Peyer's patch (tissue), 4 donors: ENCODE measurements around the gene PIP5KL1. TPM values are rescaled to one million over a fixed set of nuclear protein-coding genes. Genes with fewer than 3 reads are reported as not detected.

ENCODE experiments used
- DNase-seq, 3 donors: peaks; one replicate each; pipeline ENCODE4 v3.0.0-alpha.2; 2017 to 2019
- H3K27ac ChIP-seq, 4 donors: fragments of 200-600 bp; sonication (generic); one replicate each; pipeline ENCODE4 v1.5.1; 2016 to 2019
- H3K27me3 ChIP-seq, 2 donors: fragments of 200-600 bp; sonication (generic); one replicate each; pipeline ENCODE4 v1.5.1; 2019
- H3K36me3 ChIP-seq, 3 donors: fragments of 200-600 bp; sonication (generic); one replicate each; pipeline ENCODE4 v1.5.1; 2016 to 2019
- H3K4me1 ChIP-seq, 4 donors: fragments of 200-600 bp; sonication (generic); one replicate each; pipeline ENCODE4 v1.5.1; 2016 to 2019
- H3K4me3 ChIP-seq, 4 donors: fragments of 200-600 bp; sonication (generic); 1 replicate in 3 of 4; 2 replicates in 1 of 4; pipeline ENCODE4 v1.5.1; 2016 to 2019; ENCODE audit warnings: mild to moderate bottlenecking in 1 of 4
- H3K9me3 ChIP-seq, 4 donors: fragments of 200-600 bp; sonication (generic); one replicate each; pipeline ENCODE4 v1.5.1; 2016 to 2019; ENCODE audit warnings: mild to moderate bottlenecking in 1 of 4
- CTCF ChIP-seq, 6 experiments: fragments of 450-650 bp in 4 of 6; fragments of 200-600 bp in 2 of 6; sonication (generic) in 1 of 6; IDR thresholded peaks; one replicate each; pipeline ENCODE4 v1.5.1; 2017 to 2019; ENCODE audit warnings: antibody characterized with exemption in 6 of 6, mild to moderate bottlenecking in 3 of 6, moderate library complexity in 1 of 6
- POLR2A ChIP-seq, 2 donors: fragments of 450-650 bp; IDR thresholded peaks; one replicate each; pipeline ENCODE4 v1.5.1; 2017; ENCODE audit warnings: antibody characterized with exemption in 2 of 2, mild to moderate bottlenecking in 2 of 2, moderate library complexity in 2 of 2
- total RNA-seq, 4 donors: library from RNA; depleted of rRNA; stranded (reverse); fragments of >200 nt; gene quantifications; one replicate each; pipeline ENCODE4 v1.1.0, GENCODE V29; 2016

Gene PIP5KL1
- total RNA-seq, 4 donors from 2014 or later = 2.5 TPM; not detected in 3

- peaks cover 0 to 18% (median 0%) of the 10 kb centered on the region in 4 donors for H3K4me1 ChIP-seq
- H3K27ac ChIP-seq = no peak overlapping the region
- no peak for TF ChIP-seq CTCF (IDR thresholded peaks at IDR 0.05)
- TF ChIP-seq POLR2A (IDR thresholded peaks at IDR 0.05) = no peak
- H3K36me3 ChIP-seq = no peaks in the 10 kb centered on the region
- H3K27me3 ChIP-seq = no peaks in the 10 kb centered on the region
- no peaks in the 10 kb centered on the region for H3K9me3 ChIP-seq
- no peak for DNase-seq
- no peak overlapping the region for H3K4me3 ChIP-seq
Measured at GRCh38 chr9:127870887-127871286, 59.7 kb downstream of the PIP5KL1 start.

Other genes with a start within 250 kb of the PIP5KL1 start
- gene CFAP157, start 223.8 kb downstream of the PIP5KL1 start, total RNA-seq = under 1 TPM in 1 of 4 donors, not detected in 3; 0.27 TPM
- gene PTRH1, start 215.1 kb downstream of the PIP5KL1 start, total RNA-seq = 10 to 100 TPM in 1 of 4 donors, 1 to 10 TPM in 2, not detected in 1; 5.2 to 14.9 (median 7.9) TPM
- gene TTC16, start 214.7 kb downstream of the PIP5KL1 start, total RNA-seq = not detected
- gene TOR2A, start 195.5 kb downstream of the PIP5KL1 start, total RNA-seq = 10 to 100 TPM; 26.4 to 70.9 (median 35.4) TPM
- gene SH2D3C, start 152.1 kb downstream of the PIP5KL1 start, total RNA-seq = 10 to 100 TPM in 1 of 4 donors, 1 to 10 TPM in 3; 1.4 to 22.3 (median 4.1) TPM
- 100 to 1,000 TPM in 1 of 4 donors, 10 to 100 TPM in 3; 53.6 to 116 (median 83.9) TPM for gene CDK9, start 144.7 kb downstream of the PIP5KL1 start, total RNA-seq
- 100 to 1,000 TPM in 1 of 4 donors, 10 to 100 TPM in 3; 46.1 to 105 (median 71.5) TPM for gene FPGS, start 127.9 kb downstream of the PIP5KL1 start, total RNA-seq
- gene ENG, start 76.1 kb downstream of the PIP5KL1 start, total RNA-seq = 10 to 100 TPM in 3 of 4 donors, 1 to 10 TPM in 1; 7.0 to 49.5 (median 25.0) TPM
- 10 to 100 TPM in 3 of 4 donors, 1 to 10 TPM in 1; 2.5 to 22.3 (median 18.4) TPM for gene AK1, start 53.1 kb downstream of the PIP5KL1 start, total RNA-seq
- gene ST6GALNAC6, start 31.2 kb downstream of the PIP5KL1 start, total RNA-seq = 10 to 100 TPM in 3 of 4 donors, 1 to 10 TPM in 1; 7.7 to 88.3 (median 18.9) TPM
- 100 to 1,000 TPM in 1 of 4 donors, 10 to 100 TPM in 3; 39.9 to 119 (median 46.7) TPM for gene ST6GALNAC4, start 13.7 kb downstream of the PIP5KL1 start, total RNA-seq
- 10 to 100 TPM; 20.6 to 27.3 (median 22.1) TPM for gene DPM2, start 7.1 kb upstream of the PIP5KL1 start, total RNA-seq
- gene EEIG1, start 50.2 kb upstream of the PIP5KL1 start, total RNA-seq = 100 to 1,000 TPM in 3 of 4 donors, 10 to 100 TPM in 1; 71.8 to 219 (median 122) TPM
- 10 to 100 TPM in 2 of 4 donors, 1 to 10 TPM in 2; 7.4 to 26.1 (median 11.8) TPM for gene NAIF1, start 136.5 kb upstream of the PIP5KL1 start, total RNA-seq
- 10 to 100 TPM; 18.2 to 44.1 (median 28.2) TPM for gene SLC25A25, start 137.5 kb upstream of the PIP5KL1 start, total RNA-seq
- 100 to 1,000 TPM; 123 to 193 (median 168) TPM for gene PTGES2, start 197.0 kb upstream of the PIP5KL1 start, total RNA-seq
- gene LCN2, start 218.7 kb upstream of the PIP5KL1 start, total RNA-seq = 100 to 1,000 TPM in 1 of 4 donors, 10 to 100 TPM in 2, 1 to 10 TPM in 1; 1.9 to 191 (median 37.1) TPM
- gene BBLN, start 229.5 kb upstream of the PIP5KL1 start, total RNA-seq = 10 to 100 TPM; 38.8 to 93.7 (median 70.2) TPM